Thyroid gland (tissue), 4 donors: ENCODE data around the gene ATG5. TPM values are rescaled to one million over a fixed set of nuclear protein-coding genes. Genes with fewer than 3 reads are reported as not detected.

Experiments
- DNase-seq, 2 donors: peaks; one replicate each; pipeline ENCODE4 v3.0.0-alpha.2; 2019
- H3K27ac ChIP-seq, 3 donors: fragments of 200-600 bp; sonication (generic); 1 replicate in 2 of 3; 2 replicates in 1 of 3; pipeline ENCODE4 v1.5.1; 2016 to 2019; ENCODE audit warnings: mild to moderate bottlenecking in 1 of 3, moderate library complexity in 1 of 3
- H3K27me3 ChIP-seq: fragments of 200-600 bp; sonication (generic); one replicate; pipeline ENCODE4 v1.5.1; 2019
- H3K36me3 ChIP-seq, 2 donors: fragments of 200-600 bp; sonication (generic); one replicate each; pipeline ENCODE4 v1.5.1; 2016 to 2019
- H3K4me1 ChIP-seq, 2 donors: fragments of 200-600 bp; sonication (generic); one replicate each; pipeline ENCODE4 v1.5.1; 2017 to 2019
- H3K4me3 ChIP-seq, 3 donors: fragments of 200-600 bp; sonication (generic); replicated peaks in 1 of 3; 1 replicate in 2 of 3; 2 replicates in 1 of 3; pipeline ENCODE4 v1.5.1; 2016; ENCODE audit warnings: mild to moderate bottlenecking in 1 of 3
- H3K9me3 ChIP-seq: fragments of 200-600 bp; sonication (generic); one replicate; pipeline ENCODE4 v1.5.1; 2017
- POLR2A ChIP-seq, 2 donors: fragments of 450-650 bp; IDR thresholded peaks; one replicate each; pipeline ENCODE4 v1.6.1; 2017; ENCODE audit warnings: antibody characterized with exemption in 2 of 2, mild to moderate bottlenecking in 2 of 2, moderate library complexity in 1 of 2
- WGBS, 2 donors: methylation state at CpG; one replicate each; pipeline ENCODE4 v1.1.5; 2017; 5-methylcytosine and 5-hydroxymethylcytosine counted together
- intact Hi-C: fragments of 100-400 bp; cut with DNase I; formaldehyde crosslinking; loops from one replicate; pipeline ENCODE4 v1.15.1; 2023
- total RNA-seq, 4 donors: library from RNA; depleted of rRNA; stranded (reverse); fragments of >200 nt; gene quantifications; one replicate each; pipeline ENCODE4 v1.2.3, GENCODE V29; 2016
- TF ChIP-seq, protein P1 (sequence below), 6 experiments: fragments of 200-600 bp in 3 of 6; fragments of 450-650 bp in 3 of 6; sonication (generic) in 3 of 6; IDR thresholded peaks; one replicate each; pipeline ENCODE4 v1.5.1; 2016 to 2019; ENCODE audit warnings: antibody characterized with exemption in 6 of 6, mild to moderate bottlenecking in 2 of 6, inconsistent platforms in 1 of 6, moderate library complexity in 1 of 6

Gene ATG5
- total RNA-seq, 4 donors from 2014 or later, result 44.4 to 58.7 (median 48.7) TPM

DNA sequence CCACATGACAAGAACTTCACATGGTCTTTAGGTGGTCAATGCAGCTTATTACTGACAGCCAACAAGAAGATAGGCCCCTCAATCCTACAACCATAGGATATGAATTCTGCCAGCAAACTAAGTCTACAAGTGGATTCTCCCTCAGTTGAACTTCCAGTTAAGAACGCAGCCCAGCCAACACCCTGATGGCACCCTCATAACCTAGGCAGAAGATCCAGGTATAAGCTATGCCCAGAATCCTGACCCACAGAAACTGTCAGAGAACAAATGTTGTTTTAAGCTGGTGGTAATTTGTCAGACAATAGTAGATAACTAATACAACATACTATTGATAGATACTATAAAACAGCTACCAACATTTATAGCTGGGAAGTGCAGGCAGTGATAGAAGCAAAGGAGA is 38.8 kb downstream of the ATG5 start:
- H3K27ac ChIP-seq, result peak overlapping the region; percentile 19 to 57 (median 27)
- peaks cover 0 to 1% of the 10 kb centered on the region in 2 donors for H3K36me3 ChIP-seq
- peaks cover 12 to 14% of the 10 kb centered on the region in 2 donors for H3K4me1 ChIP-seq
- no peaks in the 10 kb centered on the region for H3K27me3 ChIP-seq
- H3K4me3 ChIP-seq, result no peak overlapping the region
- no peak for DNase-seq
- TF ChIP-seq, protein P1, sequence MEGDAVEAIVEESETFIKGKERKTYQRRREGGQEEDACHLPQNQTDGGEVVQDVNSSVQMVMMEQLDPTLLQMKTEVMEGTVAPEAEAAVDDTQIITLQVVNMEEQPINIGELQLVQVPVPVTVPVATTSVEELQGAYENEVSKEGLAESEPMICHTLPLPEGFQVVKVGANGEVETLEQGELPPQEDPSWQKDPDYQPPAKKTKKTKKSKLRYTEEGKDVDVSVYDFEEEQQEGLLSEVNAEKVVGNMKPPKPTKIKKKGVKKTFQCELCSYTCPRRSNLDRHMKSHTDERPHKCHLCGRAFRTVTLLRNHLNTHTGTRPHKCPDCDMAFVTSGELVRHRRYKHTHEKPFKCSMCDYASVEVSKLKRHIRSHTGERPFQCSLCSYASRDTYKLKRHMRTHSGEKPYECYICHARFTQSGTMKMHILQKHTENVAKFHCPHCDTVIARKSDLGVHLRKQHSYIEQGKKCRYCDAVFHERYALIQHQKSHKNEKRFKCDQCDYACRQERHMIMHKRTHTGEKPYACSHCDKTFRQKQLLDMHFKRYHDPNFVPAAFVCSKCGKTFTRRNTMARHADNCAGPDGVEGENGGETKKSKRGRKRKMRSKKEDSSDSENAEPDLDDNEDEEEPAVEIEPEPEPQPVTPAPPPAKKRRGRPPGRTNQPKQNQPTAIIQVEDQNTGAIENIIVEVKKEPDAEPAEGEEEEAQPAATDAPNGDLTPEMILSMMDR (IDR thresholded peaks at IDR 0.05), result no peak
- no peak for TF ChIP-seq POLR2A (IDR thresholded peaks at IDR 0.05)
- intact Hi-C loops, result no loop called here
- no peaks in the 10 kb centered on the region for H3K9me3 ChIP-seq
- WGBS, 2 donors, result 88 to 100% methylated on average over 1 of the region's 1 CpG

DNA sequence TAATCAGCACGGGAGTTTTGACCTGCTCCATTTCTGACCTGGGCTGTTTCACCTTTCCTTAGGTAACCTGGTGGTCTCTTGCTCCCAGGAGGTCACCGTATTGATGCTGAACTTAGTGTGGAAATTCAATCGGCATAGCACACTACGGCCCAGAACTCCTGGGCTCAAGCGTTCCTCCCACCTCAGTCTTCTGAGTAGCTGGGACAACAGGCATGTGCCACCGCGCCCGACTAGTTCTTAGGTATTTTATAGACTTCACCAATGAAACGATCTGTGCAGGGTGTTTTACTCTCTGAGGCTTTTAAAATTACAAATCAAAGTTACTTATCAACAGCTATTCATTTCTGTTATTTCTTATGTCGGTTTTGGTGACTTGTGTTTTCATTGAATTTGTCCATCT is 42.1 kb downstream of the ATG5 start:
- Histone ChIP-seq H3K36me3 (no peaks in the 10 kb centered on the region), H3K4me1 (peaks cover 6 to 12% of the 10 kb centered on the region in 2 donors), H3K4me3 (no peak overlapping the region), H3K27me3 (no peaks in the 10 kb centered on the region), H3K9me3 (no peaks in the 10 kb centered on the region), H3K27ac (no peak overlapping the region)
- DNase-seq, result peak; percentile 71 to 79
- 65 to 70% methylated on average over 10 of the region's 10 CpGs for WGBS, 2 donors
- intact Hi-C loops, result no loop called here
- TF ChIP-seq, protein P1 (IDR thresholded peaks at IDR 0.05), result no peak
- TF ChIP-seq POLR2A (IDR thresholded peaks at IDR 0.05), result no peak

DNA sequence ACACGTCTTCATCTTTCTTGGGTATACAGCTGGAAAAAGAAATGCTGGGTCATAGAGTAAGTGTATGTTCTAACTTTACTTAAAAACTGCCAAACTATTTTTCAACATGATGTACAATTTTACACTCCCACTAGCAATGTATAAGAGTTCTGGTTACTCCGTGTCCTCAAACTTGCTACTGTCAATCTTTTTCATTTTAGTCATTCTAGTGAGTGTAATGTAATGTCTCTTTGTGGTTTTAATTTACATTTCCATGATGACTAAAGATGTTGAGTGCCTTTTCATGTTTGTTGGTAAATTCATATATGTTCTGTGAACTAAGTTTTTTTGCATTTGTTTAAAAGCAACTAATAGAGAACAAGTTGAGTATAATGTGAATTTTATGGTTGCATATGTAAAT is 43.9 kb downstream of the ATG5 start:
- WGBS, 2 donors, result 91 to 98% methylated on average over 2 of the region's 2 CpGs
- no peaks in the 10 kb centered on the region for H3K36me3 ChIP-seq
- no peaks in the 10 kb centered on the region for H3K9me3 ChIP-seq
- TF ChIP-seq, protein P1 (IDR thresholded peaks at IDR 0.05), result no peak
- no peak for TF ChIP-seq POLR2A (IDR thresholded peaks at IDR 0.05)
- no peak overlapping the region for H3K4me3 ChIP-seq
- no peak for DNase-seq
- intact Hi-C loops, result no loop called here
- H3K27ac ChIP-seq, result no peak overlapping the region
- H3K4me1 ChIP-seq, result peaks cover 0 to 3% of the 10 kb centered on the region in 2 donors
- no peaks in the 10 kb centered on the region for H3K27me3 ChIP-seq

DNA sequence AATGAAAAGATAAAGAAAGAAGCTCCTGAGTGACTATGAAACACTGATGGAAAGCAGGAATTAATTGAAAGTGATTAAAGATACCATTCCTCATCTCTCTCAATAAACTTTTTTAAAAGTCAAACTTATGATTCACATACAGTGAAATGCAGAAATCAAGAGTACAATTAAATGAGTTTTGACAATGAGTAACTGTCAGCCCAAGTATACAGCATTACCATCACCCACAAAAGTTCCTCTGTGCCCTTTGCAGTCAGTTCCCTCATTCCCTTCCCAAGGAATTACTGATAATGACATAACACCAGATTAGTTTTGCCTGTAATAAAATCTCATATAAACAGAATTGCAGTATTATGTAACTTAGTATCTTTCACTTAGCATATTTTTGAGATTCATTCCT is 44.5 kb downstream of the ATG5 start:
- H3K4me3 ChIP-seq, result no peak overlapping the region
- no peaks in the 10 kb centered on the region for H3K36me3 ChIP-seq
- H3K9me3 ChIP-seq, result no peaks in the 10 kb centered on the region
- intact Hi-C loops, result no loop called here
- H3K27me3 ChIP-seq, result no peaks in the 10 kb centered on the region
- DNase-seq, result no peak
- H3K4me1 ChIP-seq, result no peaks in the 10 kb centered on the region
- H3K27ac ChIP-seq, result no peak overlapping the region
- no peak for TF ChIP-seq POLR2A (IDR thresholded peaks at IDR 0.05)
- TF ChIP-seq, protein P1 (IDR thresholded peaks at IDR 0.05), result no peak

DNA sequence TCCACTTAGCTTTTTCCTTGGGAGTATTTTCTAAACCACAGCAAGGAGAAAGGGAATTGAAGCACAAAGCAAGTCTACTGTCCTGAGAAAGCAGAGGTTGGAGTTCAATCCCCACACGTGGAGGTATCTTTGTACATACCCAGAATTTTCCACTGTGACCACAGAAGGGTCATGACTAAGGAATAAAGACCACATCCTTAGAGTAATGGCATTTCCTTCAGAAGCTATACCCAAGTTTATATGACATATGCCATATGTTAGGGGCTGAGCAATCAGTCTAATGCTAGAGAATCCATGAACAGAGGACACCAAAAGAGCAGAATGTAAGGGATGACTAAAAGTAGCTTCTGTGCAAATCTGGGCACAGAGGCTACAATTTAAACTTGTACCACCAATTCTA is 46.4 kb downstream of the ATG5 start:
- H3K27me3 ChIP-seq, result no peaks in the 10 kb centered on the region
- no peak overlapping the region for H3K27ac ChIP-seq
- no peaks in the 10 kb centered on the region for H3K36me3 ChIP-seq
- H3K4me3 ChIP-seq, result no peak overlapping the region
- intact Hi-C loops, result no loop called here
- no peak for DNase-seq
- H3K4me1 ChIP-seq, result peaks cover 0 to 6% of the 10 kb centered on the region in 2 donors
- no peaks in the 10 kb centered on the region for H3K9me3 ChIP-seq
- TF ChIP-seq, protein P1 (IDR thresholded peaks at IDR 0.05), result no peak
- no peak for TF ChIP-seq POLR2A (IDR thresholded peaks at IDR 0.05)
- WGBS, 2 donors, result 74 to 91% methylated on average over 1 of the region's 1 CpG
